ENCODE data around the gene C11orf21. TPM values are rescaled to one million over a fixed set of nuclear protein-coding genes. Genes with fewer than 3 reads are reported as not detected.

C11orf21 gene
- total RNA-seq, 4 donors from 2014 or later = 0.39 to 2.4 (median 1.1) TPM

DNA sequence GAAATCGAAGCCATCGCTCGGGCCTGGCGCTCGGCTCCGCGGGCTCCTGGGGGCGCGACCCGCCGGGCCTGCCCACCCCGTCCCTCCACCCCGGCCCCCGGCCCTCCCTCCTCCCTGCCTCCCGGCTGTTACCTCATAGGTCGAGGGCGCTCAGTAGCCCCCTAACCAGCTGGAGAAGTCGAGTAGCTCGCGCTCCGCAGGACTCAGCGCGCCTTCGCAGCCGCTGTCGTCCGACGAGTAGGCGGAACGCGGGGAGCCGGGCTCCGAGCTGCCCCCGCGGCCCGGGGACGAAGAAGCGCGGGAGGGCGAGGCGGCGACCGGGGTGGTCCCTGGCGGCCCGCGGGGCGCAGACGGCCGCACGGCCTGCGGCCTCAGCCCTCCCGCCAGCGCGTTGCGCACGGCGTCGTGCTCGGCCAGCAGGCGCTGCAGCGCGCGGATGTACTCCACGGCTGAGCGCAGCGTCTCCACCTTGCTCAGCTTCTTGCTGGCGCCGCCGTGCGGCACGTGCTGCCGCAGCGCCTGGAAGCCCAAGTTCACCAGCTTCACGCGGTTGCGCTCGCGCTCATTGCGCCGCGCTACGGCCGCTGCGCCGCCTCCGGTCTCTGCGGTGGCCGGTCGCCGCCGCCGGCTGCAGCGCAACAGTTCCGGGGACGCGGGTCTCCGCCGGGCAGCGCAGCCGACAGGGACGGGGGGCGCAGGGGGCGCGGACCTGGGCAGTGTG lies 32.0 kb downstream of the C11orf21 start:
- peak overlapping the region; percentile 23 to 60 (median 51) for H3K4me3 ChIP-seq
- peak overlapping the region in 3 of 4 donors; percentile 11 to 76 (median 75) for H3K27ac ChIP-seq
- no peaks in the 10 kb centered on the region for H3K9me3 ChIP-seq
- H3K4me1 ChIP-seq = peaks cover 0 to 32% (median 8%) of the 10 kb centered on the region in 4 donors
- no peaks in the 10 kb centered on the region for H3K36me3 ChIP-seq
- peaks cover 0 to 37% of the 10 kb centered on the region in 2 donors for H3K27me3 ChIP-seq
- peak in 1 of 2 donors; percentile 30 for DNase-seq (ENCODE audit: low spot score in 2 of 2)
- 0 to 2% methylated on average over 16 to 62 of the region's 104 CpGs for WGBS, 2 donors
- TF ChIP-seq, protein P1, sequence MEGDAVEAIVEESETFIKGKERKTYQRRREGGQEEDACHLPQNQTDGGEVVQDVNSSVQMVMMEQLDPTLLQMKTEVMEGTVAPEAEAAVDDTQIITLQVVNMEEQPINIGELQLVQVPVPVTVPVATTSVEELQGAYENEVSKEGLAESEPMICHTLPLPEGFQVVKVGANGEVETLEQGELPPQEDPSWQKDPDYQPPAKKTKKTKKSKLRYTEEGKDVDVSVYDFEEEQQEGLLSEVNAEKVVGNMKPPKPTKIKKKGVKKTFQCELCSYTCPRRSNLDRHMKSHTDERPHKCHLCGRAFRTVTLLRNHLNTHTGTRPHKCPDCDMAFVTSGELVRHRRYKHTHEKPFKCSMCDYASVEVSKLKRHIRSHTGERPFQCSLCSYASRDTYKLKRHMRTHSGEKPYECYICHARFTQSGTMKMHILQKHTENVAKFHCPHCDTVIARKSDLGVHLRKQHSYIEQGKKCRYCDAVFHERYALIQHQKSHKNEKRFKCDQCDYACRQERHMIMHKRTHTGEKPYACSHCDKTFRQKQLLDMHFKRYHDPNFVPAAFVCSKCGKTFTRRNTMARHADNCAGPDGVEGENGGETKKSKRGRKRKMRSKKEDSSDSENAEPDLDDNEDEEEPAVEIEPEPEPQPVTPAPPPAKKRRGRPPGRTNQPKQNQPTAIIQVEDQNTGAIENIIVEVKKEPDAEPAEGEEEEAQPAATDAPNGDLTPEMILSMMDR (IDR thresholded peaks at IDR 0.05) = peak in 3 of 5 experiments; percentile 9 to 36 (median 14)
- TF ChIP-seq POLR2A (IDR thresholded peaks at IDR 0.05) = no peak

DNA sequence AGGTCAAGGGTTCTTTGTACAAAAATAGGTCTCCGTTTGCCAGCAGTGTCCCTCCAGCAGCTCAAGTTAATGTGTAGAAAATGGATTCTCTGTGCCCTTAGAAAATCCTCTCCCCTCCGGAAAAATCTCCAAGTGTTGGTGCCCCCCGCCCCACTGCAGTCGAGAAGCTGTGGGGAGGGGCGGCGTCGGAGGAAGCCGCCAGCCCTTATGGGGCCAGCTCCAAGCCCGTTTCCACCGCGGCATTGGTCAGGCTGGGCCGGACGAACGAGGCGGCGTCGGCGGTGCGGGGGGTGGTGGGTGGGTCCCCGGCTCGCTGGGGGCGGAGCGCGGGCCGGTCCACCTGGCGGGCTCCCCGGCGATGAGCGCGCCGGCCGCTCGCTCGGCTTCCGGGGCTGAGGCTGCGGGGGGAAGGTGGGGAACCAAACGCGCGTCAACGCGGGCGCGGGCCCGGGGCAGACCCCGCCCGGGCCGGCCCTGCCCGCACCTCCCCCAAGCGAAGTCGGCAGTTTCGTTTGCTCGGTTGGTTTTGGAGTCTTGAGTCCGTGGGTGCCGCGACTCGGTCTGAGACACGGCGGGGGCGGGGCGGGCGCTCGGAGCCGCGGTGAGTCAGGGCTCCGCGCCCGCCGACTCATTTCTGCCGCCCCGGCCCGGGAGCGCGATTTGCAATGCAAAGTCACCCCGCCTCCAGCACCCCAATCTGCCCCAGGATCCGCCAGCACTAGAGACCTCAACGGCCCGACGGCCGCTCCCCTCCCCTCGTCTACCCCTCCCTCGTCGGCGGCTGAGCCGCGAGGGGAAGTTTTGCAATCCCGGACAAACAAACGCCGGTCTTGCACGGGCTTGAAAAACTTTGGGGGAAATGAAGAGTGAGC lies 32.8 kb downstream of the C11orf21 start:
- peak overlapping the region; percentile 23 to 60 (median 51) for H3K4me3 ChIP-seq
- WGBS, 2 donors = 2% methylated on average over 13 to 60 of the region's 89 CpGs
- H3K27ac ChIP-seq = peak overlapping the region in 3 of 4 donors; percentile 11 to 76 (median 75)
- H3K9me3 ChIP-seq = no peaks in the 10 kb centered on the region
- peaks cover 0 to 32% (median 8%) of the 10 kb centered on the region in 4 donors for H3K4me1 ChIP-seq
- peaks cover 0 to 37% of the 10 kb centered on the region in 2 donors for H3K27me3 ChIP-seq
- no peaks in the 10 kb centered on the region for H3K36me3 ChIP-seq
- DNase-seq (ENCODE audit: low spot score in 2 of 2) = peak; percentile 23
- TF ChIP-seq, protein P1 (IDR thresholded peaks at IDR 0.05) = no peak
- TF ChIP-seq EP300 (IDR thresholded peaks at IDR 0.05) = no peak
- TF ChIP-seq POLR2A (IDR thresholded peaks at IDR 0.05) = no peak

DNA sequence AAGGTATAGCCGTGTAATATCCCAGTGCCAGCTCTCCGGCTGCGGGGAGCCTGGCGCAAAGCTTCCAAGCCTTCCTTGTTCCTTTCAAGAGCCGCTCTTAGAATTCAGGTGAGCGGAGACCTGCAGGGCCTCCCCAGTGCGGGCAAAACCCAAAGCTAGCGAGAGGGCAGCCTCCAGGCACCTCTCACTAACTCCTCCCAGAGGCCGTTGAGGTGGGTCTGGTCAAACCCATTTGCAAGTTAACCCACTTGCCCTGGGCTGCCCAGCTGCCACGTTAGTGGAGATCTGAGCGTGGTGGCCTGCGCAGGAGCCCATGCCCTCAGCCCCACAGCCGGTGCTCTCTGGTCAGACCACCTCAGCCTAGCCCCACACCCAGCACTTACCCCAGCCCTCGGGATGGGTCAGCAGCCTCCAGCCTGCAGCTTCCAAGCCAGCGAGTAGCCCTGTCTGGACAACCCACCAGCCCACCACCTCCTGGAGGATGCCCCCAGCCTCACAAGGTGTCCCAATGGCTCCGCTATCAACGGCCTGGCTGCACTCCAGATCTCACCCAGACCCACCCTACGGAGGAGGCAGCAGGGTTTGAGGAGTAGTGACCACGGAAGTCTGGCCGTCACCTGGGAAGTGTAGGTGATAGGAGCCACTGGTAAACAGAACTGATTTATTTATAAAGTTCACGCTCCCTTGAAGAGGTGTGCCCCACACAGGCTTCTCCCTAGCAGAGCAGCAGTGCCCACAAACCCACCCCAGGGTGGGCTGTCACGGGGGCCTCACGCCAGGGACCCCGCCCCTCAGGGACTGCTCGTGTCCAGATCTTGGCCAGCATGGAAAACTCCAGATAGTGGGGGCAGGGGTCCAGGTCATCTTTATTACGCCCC lies 33.6 kb downstream of the C11orf21 start:
- H3K4me3 ChIP-seq = peak overlapping the region in 2 of 4 donors; percentile 44 to 60
- peak overlapping the region in 1 of 4 donors; percentile 76 for H3K27ac ChIP-seq
- no peaks in the 10 kb centered on the region for H3K9me3 ChIP-seq
- H3K27me3 ChIP-seq = peaks cover 0 to 37% of the 10 kb centered on the region in 2 donors
- peaks cover 0 to 32% (median 8%) of the 10 kb centered on the region in 4 donors for H3K4me1 ChIP-seq
- 71 to 78% methylated on average over 18 to 25 of the region's 26 CpGs for WGBS, 2 donors
- TF ChIP-seq EP300 (IDR thresholded peaks at IDR 0.05) (no peak), POLR2A (IDR thresholded peaks at IDR 0.05) (no peak)
- TF ChIP-seq, protein P1 (IDR thresholded peaks at IDR 0.05) = no peak
- H3K36me3 ChIP-seq = no peaks in the 10 kb centered on the region
- no peak for DNase-seq (ENCODE audit: low spot score in 2 of 2)

- Histone ChIP-seq H3K4me1 (peaks cover 0 to 32% (median 8%) of the 10 kb centered on the region in 4 donors), H3K4me3 (no peak overlapping the region), H3K27me3 (peaks cover 0 to 37% of the 10 kb centered on the region in 2 donors), H3K9me3 (no peaks in the 10 kb centered on the region), H3K36me3 (no peaks in the 10 kb centered on the region), H3K27ac (no peak overlapping the region)
- DNase-seq (ENCODE audit: low spot score in 2 of 2) = no peak
- TF ChIP-seq EP300 (IDR thresholded peaks at IDR 0.05) (no peak), POLR2A (IDR thresholded peaks at IDR 0.05) (no peak)
- TF ChIP-seq, protein P1 (IDR thresholded peaks at IDR 0.05) = no peak
- WGBS, 2 donors = 83 to 86% methylated on average over 10 to 11 of the region's 12 CpGs
Measured at GRCh38 chr11:2267306-2267850, 34.3 kb downstream of the C11orf21 start.
